HL-60/S4 treated with retinoic acid at 250 ng/mL for 4 days and 3 days (cell line): ENCODE measurements around the gene C9.
"Not testable (repeated sequence)": the region's sequence is repeated elsewhere in the genome, so short reads cannot be mapped to it uniquely, and the experiment has no call there.

Experiments used
- in situ Hi-C: fragments of 300-500 bp; cut with MboI; formaldehyde crosslinking; loops from 2 replicates; pipeline ENCODE4 v1.7.0; 2022; ENCODE audit warnings: low sequenced_read_pairs

The C9 gene

GRCh38 chr5:39267186-39267585, 97.1 kb downstream of the C9 start:
- in situ Hi-C loops, result no loop called here

DNA sequence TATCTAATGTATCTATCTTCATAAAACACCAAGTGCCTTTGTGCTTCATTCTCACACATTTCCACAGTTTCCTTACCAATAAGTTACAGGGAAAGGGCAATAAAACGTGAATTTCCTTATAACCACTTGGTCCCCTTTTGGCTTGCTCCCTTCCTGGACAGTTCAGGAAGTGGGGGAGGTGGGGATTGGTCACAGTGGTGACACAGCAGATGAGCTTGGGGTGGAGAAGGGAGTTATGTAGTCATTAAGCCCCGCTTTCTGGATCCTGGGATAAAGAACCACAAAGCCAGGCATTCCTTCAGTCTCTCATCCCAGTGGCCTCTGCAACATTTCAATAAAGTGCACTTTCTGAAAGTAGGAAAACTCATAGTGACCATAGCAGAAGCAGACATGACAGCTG, 97.9 kb downstream of the C9 start:
- in situ Hi-C loops, result no loop called here

GRCh38 chr5:39264528-39264927, 99.8 kb downstream of the C9 start:
- in situ Hi-C loops, result no loop called here

- in situ Hi-C loops, result no loop called here
Measured at GRCh38 chr5:39262981-39263380, 101.3 kb downstream of the C9 start.

DNA sequence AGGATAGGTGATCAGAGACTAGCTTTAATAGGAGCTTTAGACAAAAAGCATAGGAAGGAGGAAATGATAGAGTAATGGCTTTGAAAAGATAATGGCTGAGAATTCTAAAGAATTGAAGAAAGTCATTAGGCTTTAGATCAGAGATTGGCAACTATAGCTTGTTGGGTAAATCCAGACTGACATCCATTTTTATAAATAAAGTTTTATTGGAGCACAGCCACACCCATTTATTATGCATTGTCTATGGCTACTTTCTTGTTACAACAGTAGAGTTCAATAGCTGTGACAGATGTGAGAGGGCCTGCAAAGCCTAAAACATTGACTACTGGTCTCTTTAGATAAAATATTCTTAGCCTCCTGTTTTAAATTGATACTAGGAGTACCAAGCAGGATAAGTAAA, 104.2 kb downstream of the C9 start:
- in situ Hi-C loops, result no loop called here

GRCh38 chr5:39257554-39257953, 106.7 kb downstream of the C9 start:
- in situ Hi-C loops, result no loop called here

- in situ Hi-C loops, result no loop called here
Measured at GRCh38 chr5:39256477-39257235, 107.6 kb downstream of the C9 start.

DNA sequence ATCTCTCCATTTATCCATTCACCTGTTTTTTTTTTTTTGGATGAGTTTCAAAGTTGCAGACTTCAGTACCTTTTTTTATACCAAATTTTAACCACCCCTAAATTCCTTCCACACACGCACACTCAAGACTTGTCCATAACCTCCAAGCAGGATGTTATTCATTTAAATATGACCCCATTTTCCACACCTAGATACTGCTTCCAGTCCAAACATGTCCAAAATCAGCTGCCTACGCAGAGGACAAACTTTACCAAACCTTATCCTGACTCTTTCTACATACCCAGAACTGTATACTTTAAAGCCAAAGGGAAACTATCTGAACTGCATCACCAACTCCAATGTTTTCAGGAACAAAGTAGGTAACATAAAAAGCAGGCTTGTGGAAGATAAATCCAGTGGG, 108.9 kb downstream of the C9 start:
- in situ Hi-C loops, result no loop called here

DNA sequence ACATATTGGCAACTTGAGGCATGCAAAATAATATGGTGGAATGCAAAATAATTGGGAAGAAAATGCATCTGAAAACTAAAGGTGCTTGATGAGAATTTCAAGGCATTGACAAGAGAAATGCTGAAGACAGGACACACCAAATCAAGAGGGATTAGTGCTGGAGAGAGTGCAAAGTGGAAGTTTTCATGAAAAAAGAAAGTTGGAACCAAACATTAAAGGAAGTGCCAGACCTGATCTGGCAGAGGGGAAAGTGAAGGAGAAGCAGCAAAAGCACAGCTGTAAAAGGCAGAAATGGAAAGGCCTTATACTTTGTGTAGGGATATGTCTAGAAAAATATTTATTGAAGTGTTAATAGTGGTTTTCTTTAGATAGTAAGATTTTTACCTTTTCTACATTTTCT, 109.6 kb downstream of the C9 start:
- in situ Hi-C loops, result no loop called here

DNA sequence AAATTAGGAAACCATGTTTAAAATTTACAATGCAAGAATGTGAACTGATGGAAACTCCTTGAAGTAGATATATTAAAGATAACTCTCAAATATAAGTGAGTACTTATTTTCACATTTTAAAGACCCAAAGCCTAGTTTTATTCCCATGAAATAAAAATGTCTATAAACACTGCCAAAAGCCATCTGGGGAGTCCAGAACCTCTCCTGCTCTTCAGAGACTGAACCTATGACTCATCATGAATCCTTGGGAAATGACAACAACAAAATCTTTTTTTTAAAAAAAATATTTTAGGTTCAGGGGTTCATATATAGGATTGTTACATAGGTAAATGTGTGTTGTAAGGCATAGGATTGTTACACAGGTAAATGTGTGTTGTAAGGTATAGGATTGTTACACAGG, 111.1 kb downstream of the C9 start:
- in situ Hi-C loops, result no loop called here

- in situ Hi-C loops, result no loop called here
Measured at GRCh38 chr5:39249564-39250274, 114.6 kb downstream of the C9 start.

DNA sequence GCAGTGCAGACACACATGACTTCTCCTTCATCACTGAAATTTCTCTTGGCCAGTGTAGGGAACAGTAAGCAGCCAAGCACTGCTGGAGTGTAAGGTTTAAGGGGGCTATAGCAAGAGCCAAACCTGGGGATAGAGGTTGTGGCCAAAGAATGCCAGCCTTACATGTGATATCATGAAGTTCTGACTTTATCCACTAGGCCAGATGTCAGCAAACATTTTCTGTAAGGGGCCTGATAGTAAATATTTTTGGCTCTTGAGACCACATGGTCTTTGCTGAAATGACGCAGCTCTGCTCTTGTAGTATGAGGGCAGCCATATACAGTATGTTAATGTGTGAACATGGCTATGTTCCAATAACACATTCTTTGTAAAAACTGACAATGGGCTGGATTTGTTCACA, 115.2 kb downstream of the C9 start:
- in situ Hi-C loops, result no loop called here

- in situ Hi-C loops, result no loop called here
Measured at GRCh38 chr5:39240750-39241149, 123.5 kb downstream of the C9 start.

DNA sequence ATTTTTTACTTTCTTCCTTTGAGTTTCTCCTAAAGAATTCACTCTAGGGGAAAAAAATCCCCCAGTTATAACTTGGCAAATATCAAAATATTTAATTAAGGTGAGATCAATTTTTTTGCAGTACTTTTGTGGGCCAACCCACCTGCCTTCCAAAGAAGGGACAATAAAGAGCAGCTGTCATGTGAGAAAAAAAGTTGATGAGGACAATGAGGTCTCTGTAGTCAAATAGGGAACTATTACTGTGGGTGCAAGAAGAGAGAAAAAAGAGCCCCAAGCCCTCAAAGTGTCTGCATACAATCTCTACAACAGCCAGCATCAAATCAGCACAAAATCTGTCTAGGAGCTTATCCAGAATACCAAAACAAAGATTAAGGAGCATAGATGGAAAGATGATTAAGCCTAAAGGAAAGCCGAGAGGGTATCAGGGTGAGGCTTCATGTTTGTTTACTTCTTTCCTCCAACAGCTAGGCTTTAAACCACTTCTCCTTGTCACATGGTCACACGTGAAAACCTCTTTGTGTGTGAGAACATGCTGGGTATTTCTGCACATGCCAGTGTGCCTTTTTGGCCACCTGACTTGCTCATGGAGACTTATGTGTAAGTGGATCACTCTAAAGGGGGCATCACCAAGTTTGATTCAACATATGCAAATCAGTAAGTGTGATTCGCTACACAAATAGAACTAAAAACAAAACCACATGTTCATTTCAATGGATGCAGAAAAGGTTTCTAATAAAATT, 125.8 kb downstream of the C9 start:
- in situ Hi-C loops, result no loop called here

- in situ Hi-C loops, result no loop called here
Measured at GRCh38 chr5:39236718-39237117, 127.6 kb downstream of the C9 start.

DNA sequence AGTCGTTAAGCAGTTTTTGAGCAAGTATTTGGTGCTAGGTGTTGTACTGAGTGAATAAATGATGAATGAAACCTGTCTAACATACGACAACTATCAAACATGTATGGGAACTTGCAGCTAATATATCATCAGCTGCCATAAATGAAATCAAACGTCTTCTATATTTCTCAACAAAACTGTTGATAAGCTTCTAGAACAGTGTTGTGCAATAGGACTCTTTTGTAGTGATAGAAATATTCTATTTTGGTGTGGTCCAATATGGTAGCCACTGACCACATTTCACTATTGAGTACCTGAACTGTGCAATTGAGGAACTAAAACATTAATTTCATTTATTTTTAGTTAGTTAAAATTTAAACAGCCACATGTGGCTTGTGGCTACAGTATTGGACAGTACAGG, 128.6 kb downstream of the C9 start:
- in situ Hi-C loops, result no loop called here

DNA sequence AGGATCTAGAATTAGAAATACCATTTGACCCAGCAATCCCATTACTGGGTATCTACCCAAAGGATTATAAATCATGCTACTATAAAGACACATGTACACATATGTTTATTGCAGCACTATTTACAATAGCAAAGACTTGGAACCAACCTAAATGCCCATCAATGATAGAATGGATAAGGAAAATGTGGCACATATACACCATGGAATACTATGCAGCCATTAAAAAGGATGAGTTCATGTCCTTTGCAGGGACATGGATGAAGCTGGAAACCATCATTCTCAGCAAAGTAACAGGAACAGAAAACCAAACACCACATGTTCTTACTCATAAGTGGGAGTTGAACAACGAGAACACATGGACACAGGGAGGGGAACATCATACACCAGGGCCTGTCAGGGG, 129.8 kb downstream of the C9 start:
- in situ Hi-C loops, result not testable (repeated sequence)
